GM12872 (cell line): ENCODE measurements around the gene PCNX4.

Experiments
- TF ChIP-seq, protein P1 (sequence below): IDR thresholded peaks from 3 replicates; pipeline ENCODE4 v1.5.1; 2011; ENCODE audit warnings: low read depth, mild to moderate bottlenecking, low read length, moderate library complexity; ENCODE audit not compliant: insufficient read depth

The PCNX4 gene

DNA sequence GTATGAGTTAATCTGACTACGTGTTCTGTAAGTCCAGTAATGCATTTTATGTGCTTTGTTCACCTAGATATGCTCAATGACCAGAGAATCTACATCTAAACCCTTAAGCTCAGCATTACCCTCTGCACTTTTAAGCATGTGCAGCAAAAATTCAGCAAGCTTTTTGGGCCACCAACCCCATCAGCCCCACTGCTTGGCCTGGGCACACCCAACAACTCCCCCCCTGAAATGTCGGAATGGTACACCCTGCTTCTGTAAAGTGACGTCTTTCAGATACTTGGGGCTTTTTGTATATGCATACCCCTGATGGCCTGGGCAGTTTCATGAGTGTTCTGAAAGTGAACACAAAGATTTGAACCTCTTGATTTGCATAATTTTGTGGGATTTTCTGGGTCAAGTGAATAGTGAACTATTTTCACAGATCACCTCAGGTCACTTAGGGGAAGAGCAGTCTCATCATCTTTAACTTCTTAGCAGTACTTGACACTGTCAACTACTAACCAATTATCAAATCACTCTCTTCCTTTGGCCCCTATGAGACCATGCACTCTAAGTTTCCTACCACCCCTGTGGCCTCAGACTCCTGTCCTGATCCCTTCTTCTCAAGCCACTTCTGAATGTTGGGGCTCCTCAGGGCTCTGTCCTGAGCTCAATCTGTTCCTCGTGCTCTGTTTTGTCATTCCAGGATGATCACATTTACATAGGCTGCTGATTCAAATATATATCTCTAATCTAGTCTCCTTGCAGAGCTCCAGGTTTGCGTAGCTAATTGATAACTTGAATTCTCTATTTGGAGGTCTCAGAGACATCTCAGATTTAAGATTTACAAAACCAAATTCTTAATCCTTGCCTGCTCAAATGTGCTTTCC lies 121.0 kb downstream of the PCNX4 start:
- TF ChIP-seq, protein P1, sequence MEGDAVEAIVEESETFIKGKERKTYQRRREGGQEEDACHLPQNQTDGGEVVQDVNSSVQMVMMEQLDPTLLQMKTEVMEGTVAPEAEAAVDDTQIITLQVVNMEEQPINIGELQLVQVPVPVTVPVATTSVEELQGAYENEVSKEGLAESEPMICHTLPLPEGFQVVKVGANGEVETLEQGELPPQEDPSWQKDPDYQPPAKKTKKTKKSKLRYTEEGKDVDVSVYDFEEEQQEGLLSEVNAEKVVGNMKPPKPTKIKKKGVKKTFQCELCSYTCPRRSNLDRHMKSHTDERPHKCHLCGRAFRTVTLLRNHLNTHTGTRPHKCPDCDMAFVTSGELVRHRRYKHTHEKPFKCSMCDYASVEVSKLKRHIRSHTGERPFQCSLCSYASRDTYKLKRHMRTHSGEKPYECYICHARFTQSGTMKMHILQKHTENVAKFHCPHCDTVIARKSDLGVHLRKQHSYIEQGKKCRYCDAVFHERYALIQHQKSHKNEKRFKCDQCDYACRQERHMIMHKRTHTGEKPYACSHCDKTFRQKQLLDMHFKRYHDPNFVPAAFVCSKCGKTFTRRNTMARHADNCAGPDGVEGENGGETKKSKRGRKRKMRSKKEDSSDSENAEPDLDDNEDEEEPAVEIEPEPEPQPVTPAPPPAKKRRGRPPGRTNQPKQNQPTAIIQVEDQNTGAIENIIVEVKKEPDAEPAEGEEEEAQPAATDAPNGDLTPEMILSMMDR: no peak

DNA sequence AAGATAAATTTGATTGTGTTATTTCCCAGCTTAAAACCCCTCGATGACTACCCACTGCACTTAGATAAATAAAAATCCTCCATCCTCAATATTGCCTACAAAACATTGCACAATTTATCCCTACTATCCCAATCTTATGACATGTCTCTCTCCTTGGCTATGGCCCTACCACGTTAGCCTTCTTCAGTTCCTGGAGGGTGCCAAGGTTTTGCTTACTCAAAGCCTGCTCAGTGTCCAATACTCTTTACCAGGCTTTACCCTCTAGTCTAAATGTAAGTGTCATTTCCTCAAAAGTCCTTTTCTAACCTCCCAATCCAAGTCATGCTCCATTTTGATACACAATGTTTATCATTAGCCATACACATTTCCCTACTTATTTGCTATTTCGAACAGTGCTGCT lies 122.3 kb downstream of the PCNX4 start:
- TF ChIP-seq, protein P1: no peak

DNA sequence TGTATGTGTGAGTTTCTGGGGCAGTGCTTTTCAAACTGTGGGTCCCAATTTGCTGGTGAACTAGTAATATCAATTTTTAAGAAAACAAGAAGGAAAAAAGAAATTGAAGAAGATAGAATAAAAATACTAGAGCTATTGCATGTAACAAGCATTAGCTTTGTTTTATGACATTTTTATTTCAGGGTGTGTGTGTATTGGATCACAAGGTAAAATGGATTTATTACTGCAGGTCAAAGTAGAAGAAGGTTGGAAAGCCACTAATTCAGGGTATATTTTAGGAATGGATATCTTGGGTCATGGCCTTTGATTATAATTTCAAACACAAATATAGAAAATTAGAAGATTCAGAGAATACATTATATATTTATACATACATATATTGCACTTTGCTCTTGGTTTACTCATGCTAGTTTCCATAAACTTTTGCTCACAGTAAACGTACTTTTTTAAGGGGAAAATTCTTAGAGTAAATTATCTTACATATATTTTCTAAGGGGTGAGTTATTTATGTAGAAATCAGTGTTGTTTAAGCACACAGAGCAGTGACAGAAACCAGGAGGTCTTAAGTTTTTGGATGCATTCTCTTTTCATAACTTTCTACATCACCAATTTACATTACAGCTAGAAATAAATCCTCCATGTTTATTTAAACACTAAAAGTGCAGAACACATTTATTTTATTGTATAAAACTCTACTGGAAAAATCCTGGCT lies 122.8 kb downstream of the PCNX4 start:
- TF ChIP-seq, protein P1: no peak

DNA sequence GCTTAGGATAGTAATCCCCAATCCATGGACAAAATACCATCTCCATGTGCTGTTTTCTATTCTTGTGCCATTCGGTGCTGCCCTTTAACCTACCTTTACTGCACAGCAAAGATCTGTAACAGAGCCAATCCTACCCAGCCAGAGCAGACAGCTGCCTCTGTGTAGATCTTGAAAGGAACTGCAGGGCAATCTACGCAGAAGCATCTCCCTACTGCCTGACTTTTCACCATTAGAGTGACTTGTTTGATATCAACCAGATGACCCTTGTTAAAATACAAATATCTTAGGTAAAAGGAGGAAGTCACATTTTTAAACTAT lies 123.4 kb downstream of the PCNX4 start:
- TF ChIP-seq, protein P1: no peak

DNA sequence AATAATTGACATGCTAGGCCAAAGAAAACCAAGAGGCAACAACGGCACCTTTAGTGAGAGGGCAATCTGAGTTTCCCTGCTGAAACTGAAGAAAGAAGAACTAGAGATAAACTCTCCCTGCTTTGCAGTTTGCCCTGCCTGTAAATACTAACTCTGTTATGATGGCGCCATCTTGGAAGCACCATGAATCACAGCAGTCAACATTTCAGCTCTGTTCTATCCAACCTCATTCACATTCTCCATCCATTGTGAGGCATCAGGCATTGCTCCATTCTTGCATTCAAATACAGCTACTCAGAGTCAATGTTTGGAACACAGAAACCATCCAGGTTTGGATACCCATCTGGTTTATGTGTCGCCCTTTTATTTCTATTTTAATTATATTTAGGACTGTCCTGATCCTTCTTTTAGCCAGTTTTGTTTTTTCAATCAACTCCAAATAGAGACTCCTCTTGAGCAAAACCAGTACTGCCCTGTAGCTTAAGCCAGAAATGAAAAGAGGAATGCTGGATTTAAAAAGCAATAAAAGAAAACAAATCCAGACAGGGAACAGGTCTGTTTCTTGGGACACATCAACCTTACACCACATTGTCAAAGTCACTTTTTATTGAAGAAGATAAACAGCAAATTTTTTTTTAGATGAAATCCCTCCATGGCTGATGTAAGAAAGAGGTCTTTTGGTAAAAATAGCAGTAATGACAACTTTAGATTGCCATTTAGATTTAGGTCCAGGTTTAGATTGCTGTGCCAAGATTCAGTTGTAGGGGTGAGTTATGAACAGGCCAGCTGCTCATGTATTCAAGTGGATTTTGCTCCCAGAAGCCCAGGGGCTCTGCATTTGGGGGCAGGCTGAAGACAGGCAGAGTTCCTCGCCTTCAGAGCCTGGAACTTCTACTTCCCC lies 124.0 kb downstream of the PCNX4 start:
- TF ChIP-seq, protein P1: no peak

DNA sequence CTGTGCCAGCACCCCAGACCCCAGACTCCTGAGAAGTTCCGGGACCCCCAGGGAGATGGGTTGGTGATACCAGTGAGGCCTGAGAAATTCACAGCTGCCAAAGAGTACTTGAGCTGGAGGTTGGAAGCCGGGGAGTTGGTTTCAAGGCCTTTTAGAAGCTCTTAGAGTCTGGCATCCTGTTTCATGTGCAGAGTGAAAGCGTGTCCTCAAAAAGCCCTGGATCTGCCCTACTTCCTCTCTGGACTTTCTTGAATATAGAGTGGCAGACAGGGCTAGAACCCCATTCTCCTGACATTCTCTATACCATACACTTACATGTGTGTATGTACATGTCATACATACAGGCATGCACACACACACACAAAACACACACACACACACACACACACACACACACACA lies 126.0 kb downstream of the PCNX4 start:
- TF ChIP-seq, protein P1: no peak
